Endothelial cell of umbilical vein (primary cell): Measurements from ENCODE around the gene PTGR3. TPM values are rescaled to one million over a fixed set of nuclear protein-coding genes. Genes with fewer than 3 reads are reported as not detected.

Source experiments
- BruUV-seq: library from RNA; stranded (reverse); fragments of 400-500 nt; replicated peaks from 2 replicates; lab custom pipeline; 2021; lab: Mats Ljungman, UMichigan
- CTCF ChIA-PET: fragments of 300-600, 350-600 bp; sonication (Branson Sonifier 250); formaldehyde crosslinking; loops from one replicate; lab custom pipeline; 2021; ENCODE audit warnings: antibody characterized with exemption, inconsistent platforms; lab: Charles Lee
- POLR2A ChIA-PET: fragments of 300-600, 350-600 bp; sonication (Branson Sonifier 250); formaldehyde crosslinking; loops from one replicate; lab custom pipeline; 2021; ENCODE audit warnings: antibody characterized with exemption, inconsistent platforms; lab: Charles Lee
- DNase-seq: peaks from one replicate; pipeline ENCODE4 v3.0.0-alpha.2; 2011; ENCODE audit warnings: low read depth, low spot score
- FAIRE-seq: peaks from 2 replicates; lab custom pipeline; 2011; peaks lifted over from hg19 to GRCh38; lab: Jason Lieb, UNC
- H2AFZ ChIP-seq: 2 replicates; pipeline ENCODE4 v1.6.0; 2012; ENCODE audit warnings: low read depth, low read length, control low read depth, inconsistent platforms
- H3K27ac ChIP-seq: 2 replicates; pipeline ENCODE4 v1.5.1; 2011; ENCODE audit warnings: low read depth, mild to moderate bottlenecking, control low read depth, low read length, moderate library complexity; ENCODE audit not compliant: insufficient read depth
- H3K27me3 ChIP-seq, 2 experiments: 2 replicates each; pipeline versions ENCODE4 v1.6.0 to v1.6.1; 2011; ENCODE audit warnings: low read length in 2 of 2, mixed read lengths in 1 of 2; ENCODE audit not compliant: control insufficient read depth in 2 of 2, insufficient read depth in 2 of 2
- H3K36me3 ChIP-seq, 2 experiments: 2 replicates in 1 of 2; 3 replicates in 1 of 2; pipeline ENCODE4 v1.5.1; 2011; ENCODE audit warnings: low read length in 2 of 2, mild to moderate bottlenecking in 1 of 2, moderate library complexity in 1 of 2; ENCODE audit not compliant: control insufficient read depth in 2 of 2, insufficient read depth in 2 of 2; ENCODE audit errors: extremely low read depth in 1 of 2
- H3K4me1 ChIP-seq: 3 replicates; pipeline ENCODE4 v1.5.1; 2011; ENCODE audit warnings: mild to moderate bottlenecking, low read length; ENCODE audit not compliant: control insufficient read depth, insufficient read depth; ENCODE audit errors: extremely low read depth
- H3K4me2 ChIP-seq: 2 replicates; pipeline ENCODE4 v1.6.1; 2011; ENCODE audit warnings: low read length, control low read depth, mixed read lengths; ENCODE audit not compliant: insufficient read depth
- H3K4me3 ChIP-seq, 3 experiments: fragments of 200-600 bp in 1 of 3; sonication (generic), shearing (Covaris generic) in 1 of 3; replicated peaks in 1 of 3; 2 replicates each; pipeline ENCODE4 v1.5.1; 2011 to 2016; ENCODE audit warnings: control low read depth in 3 of 3, low read length in 3 of 3, mild to moderate bottlenecking in 2 of 3, inconsistent platforms in 1 of 3, low read depth in 1 of 3, moderate library complexity in 1 of 3; ENCODE audit not compliant: insufficient read depth in 1 of 3
- H3K79me2 ChIP-seq: 2 replicates; pipeline ENCODE4 v1.6.0; 2012; ENCODE audit warnings: low read length, inconsistent platforms; ENCODE audit not compliant: control insufficient read depth, insufficient read depth
- H3K9ac ChIP-seq: replicated peaks from 2 replicates; pipeline ENCODE3; 2011; ENCODE audit warnings: low read length, control low read depth; ENCODE audit not compliant: insufficient read depth; ENCODE audit errors: extremely low read depth
- H3K9me1 ChIP-seq: replicated peaks from 3 replicates; pipeline ENCODE4 v1.6.0; 2011; ENCODE audit warnings: mild to moderate bottlenecking, low read length; ENCODE audit not compliant: control insufficient read depth, insufficient read depth; ENCODE audit errors: extremely low read depth
- H3K9me3 ChIP-seq: replicated peaks from 2 replicates; pipeline ENCODE4 v1.5.1; 2012; ENCODE audit warnings: low read length, inconsistent platforms; ENCODE audit not compliant: control insufficient read depth, insufficient read depth
- H4K20me1 ChIP-seq: replicated peaks from 2 replicates; pipeline ENCODE3; 2011; ENCODE audit warnings: mild to moderate bottlenecking, low read length; ENCODE audit not compliant: control insufficient read depth, insufficient read depth; ENCODE audit errors: extremely low read depth
- EZH2 ChIP-seq: IDR thresholded peaks from 2 replicates; pipeline ENCODE4 v1.6.1; 2012; ENCODE audit warnings: borderline replicate concordance, low read depth, mild to moderate bottlenecking, moderate library complexity, low read length, inconsistent platforms; ENCODE audit not compliant: severe bottlenecking
- FOS ChIP-seq: IDR thresholded peaks from 2 replicates; pipeline ENCODE4 v1.6.1; 2011; ENCODE audit warnings: mild to moderate bottlenecking, low read length, moderate library complexity, borderline replicate concordance; ENCODE audit not compliant: insufficient read depth
- JUN ChIP-seq: IDR thresholded peaks from 2 replicates; pipeline ENCODE4 v1.6.1; 2011; ENCODE audit warnings: borderline replicate concordance, low read depth; ENCODE audit not compliant: insufficient read length, insufficient read depth
- MYC ChIP-seq: IDR thresholded peaks from one replicate; pipeline ENCODE4 v1.6.1; 2011; ENCODE audit warnings: mild to moderate bottlenecking, low read depth, low read length
- POLR2A ChIP-seq: IDR thresholded peaks from 2 replicates; pipeline ENCODE4 v1.6.1; 2012; ENCODE audit warnings: low read depth, mild to moderate bottlenecking, control low read depth, low read length
- POLR2AphosphoS5 ChIP-seq: IDR thresholded peaks from 2 replicates; pipeline ENCODE4 v1.6.1; 2012; ENCODE audit warnings: low read depth, mild to moderate bottlenecking, control low read depth, low read length, moderate library complexity; ENCODE audit not compliant: insufficient read depth
- dilution Hi-C: fragments of 300-500 bp; cut with MboI; formaldehyde crosslinking; loops from one replicate; pipeline ENCODE4 v1.15.0; 2019; ENCODE audit warnings: low sequenced_read_pairs; ENCODE audit not compliant: extremely low pct_ligation_motif_present
- intact Hi-C: fragments of 100-400 bp; cut with micrococcal nuclease; formaldehyde crosslinking; loops from one replicate; pipeline ENCODE4 v1.10.0; 2022
- polyA plus RNA-seq, 4 experiments: library from polyadenylated mRNA; depleted of rRNA in 3 of 4; stranded (reverse) in 3 of 4; unstranded in 1 of 4; fragments of >200 nt; gene quantifications; 2 replicates each; pipeline versions ENCODE4 v1.2.1 to v1.2.3, GENCODE V29; 2011 to 2012; ENCODE audit warnings: missing spikeins in 1 of 4
- total RNA-seq: library from RNA; stranded (reverse); gene quantifications from 2 replicates; pipeline ENCODE4 v1.2.3, GENCODE V29; 2021
- TF ChIP-seq, protein P1 (sequence below), 2 donors: IDR thresholded peaks; 1 replicate in 1 of 2; 2 replicates in 1 of 2; pipeline ENCODE4 v1.5.1; 2011; ENCODE audit warnings: low read length in 2 of 2, mild to moderate bottlenecking in 2 of 2, moderate library complexity in 2 of 2, control low read depth in 1 of 2, inconsistent platforms in 1 of 2, low read depth in 1 of 2; ENCODE audit not compliant: insufficient read depth in 1 of 2; ENCODE audit errors: extremely low read depth in 1 of 2
- TF ChIP-seq, protein P2 (sequence below): IDR thresholded peaks from 2 replicates; pipeline ENCODE4 v1.6.1; 2011; ENCODE audit not compliant: insufficient read depth, insufficient read length

The PTGR3 gene
- total and polyA plus RNA-seq, 2 donors (not counting 3 experiments of a cell fraction or from before 2014, with no cell fraction given) = 13.9 to 21.9 TPM

DNA sequence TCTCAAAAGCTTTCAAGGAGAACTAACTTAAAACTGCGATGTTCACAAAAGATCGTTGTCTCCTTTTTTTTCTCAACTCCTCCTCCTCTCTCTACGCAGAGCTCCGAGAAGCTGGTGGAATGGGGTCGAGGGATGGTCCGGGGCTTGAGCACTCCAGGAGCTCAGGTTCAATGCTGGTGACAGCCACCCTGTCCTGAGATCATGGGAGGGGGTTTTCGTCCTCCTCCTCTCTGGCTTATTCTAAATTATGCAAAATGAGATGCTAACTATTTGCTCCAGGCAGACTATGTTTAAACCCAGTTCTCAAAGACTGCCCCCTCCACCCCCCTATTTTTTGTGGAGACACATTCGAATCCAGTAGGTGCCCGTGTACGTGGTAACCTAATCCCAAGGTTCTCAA lies 13.5 kb upstream of the PTGR3 start:
- dilution Hi-C loops = no loop called here
- DNase-seq = no peak

More for the DNA sequence above, 13.5 kb upstream of the PTGR3 start:
- Histone ChIP-seq H3K4me1 (peaks cover 33% of the 10 kb centered on the region), H4K20me1 (no peaks in the 10 kb centered on the region), H3K27ac (no peak overlapping the region), H3K4me2 (peak overlapping the region; percentile 75), H3K4me3 (no peak overlapping the region), H3K36me3 (peaks cover 0 to 3% of the 10 kb centered on the region in 2 experiments), H3K79me2 (peaks cover 33% of the 10 kb centered on the region), H3K27me3 (no peaks in the 10 kb centered on the region), H2AFZ (no peak overlapping the region), H3K9me3 (no peaks in the 10 kb centered on the region), H3K9me1 (no peaks in the 10 kb centered on the region), H3K9ac (no peak overlapping the region)
- intact Hi-C loops = no loop called here
- BruUV-seq = no TSS peak
- ChIA-PET CTCF (no interaction called here), POLR2A (no interaction called here)
- no peak for FAIRE-seq
- TF ChIP-seq, protein P1, sequence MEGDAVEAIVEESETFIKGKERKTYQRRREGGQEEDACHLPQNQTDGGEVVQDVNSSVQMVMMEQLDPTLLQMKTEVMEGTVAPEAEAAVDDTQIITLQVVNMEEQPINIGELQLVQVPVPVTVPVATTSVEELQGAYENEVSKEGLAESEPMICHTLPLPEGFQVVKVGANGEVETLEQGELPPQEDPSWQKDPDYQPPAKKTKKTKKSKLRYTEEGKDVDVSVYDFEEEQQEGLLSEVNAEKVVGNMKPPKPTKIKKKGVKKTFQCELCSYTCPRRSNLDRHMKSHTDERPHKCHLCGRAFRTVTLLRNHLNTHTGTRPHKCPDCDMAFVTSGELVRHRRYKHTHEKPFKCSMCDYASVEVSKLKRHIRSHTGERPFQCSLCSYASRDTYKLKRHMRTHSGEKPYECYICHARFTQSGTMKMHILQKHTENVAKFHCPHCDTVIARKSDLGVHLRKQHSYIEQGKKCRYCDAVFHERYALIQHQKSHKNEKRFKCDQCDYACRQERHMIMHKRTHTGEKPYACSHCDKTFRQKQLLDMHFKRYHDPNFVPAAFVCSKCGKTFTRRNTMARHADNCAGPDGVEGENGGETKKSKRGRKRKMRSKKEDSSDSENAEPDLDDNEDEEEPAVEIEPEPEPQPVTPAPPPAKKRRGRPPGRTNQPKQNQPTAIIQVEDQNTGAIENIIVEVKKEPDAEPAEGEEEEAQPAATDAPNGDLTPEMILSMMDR (IDR thresholded peaks at IDR 0.05; ENCODE audit: extremely low read depth in 1 of 2, insufficient read depth in 1 of 2, low read depth in 1 of 2, low read length in 2 of 2) = no peak
- no peak for TF ChIP-seq POLR2A
- TF ChIP-seq MYC = no peak
- TF ChIP-seq, protein P2, sequence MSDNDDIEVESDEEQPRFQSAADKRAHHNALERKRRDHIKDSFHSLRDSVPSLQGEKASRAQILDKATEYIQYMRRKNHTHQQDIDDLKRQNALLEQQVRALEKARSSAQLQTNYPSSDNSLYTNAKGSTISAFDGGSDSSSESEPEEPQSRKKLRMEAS = no peak
- no peak for TF ChIP-seq JUN
- TF ChIP-seq FOS = no peak
- TF ChIP-seq EZH2 = no peak
- TF ChIP-seq POLR2AphosphoS5 = no peak
